ENCODE results near the gene KMO.

DNA sequence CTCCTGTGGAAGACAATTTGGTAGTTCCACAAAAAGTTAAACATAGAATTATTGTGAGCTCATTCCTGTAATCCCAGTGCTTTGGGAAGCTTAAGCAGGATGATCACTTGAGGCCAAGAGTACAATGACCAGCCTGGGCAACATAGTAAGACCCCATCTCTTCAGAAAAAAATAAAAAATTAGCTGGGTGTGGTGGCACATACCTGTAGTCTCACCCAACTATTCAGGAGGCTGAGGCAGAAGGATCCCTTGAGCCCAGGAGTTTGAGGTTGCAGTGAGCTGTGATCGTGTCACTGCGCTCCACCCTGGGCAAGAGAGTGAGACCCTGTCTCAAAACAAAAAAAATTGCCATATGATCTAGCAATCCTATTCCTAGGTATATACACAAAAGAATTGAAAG, 112.1 kb downstream of the KMO start:
- TF ChIP-seq LEF1 (IDR thresholded peaks at IDR 0.05; ENCODE audit: borderline replicate concordance): no peak
- TF ChIP-seq HDGF (IDR thresholded peaks at IDR 0.05; ENCODE audit: borderline replicate concordance): no peak
- TF ChIP-seq FOXM1 (IDR thresholded peaks at IDR 0.05; ENCODE audit: borderline replicate concordance): no peak
- no peak for TF ChIP-seq ELF4 (IDR thresholded peaks at IDR 0.05)
- TF ChIP-seq NFRKB (IDR thresholded peaks at IDR 0.05): no peak
- TF ChIP-seq SP1 (IDR thresholded peaks at IDR 0.05): no peak
- TF ChIP-seq BHLHE40 (IDR thresholded peaks at IDR 0.05; ENCODE audit: borderline replicate concordance): no peak
- TF ChIP-seq FOXK2 (IDR thresholded peaks at IDR 0.05): no peak
- no peak for TF ChIP-seq CTBP1 (IDR thresholded peaks at IDR 0.05; ENCODE audit: borderline replicate concordance)
- TF ChIP-seq ZNF384 (IDR thresholded peaks at IDR 0.05): no peak
- no peak for TF ChIP-seq SUZ12 (IDR thresholded peaks at IDR 0.05)
- no peak for TF ChIP-seq TARDBP (IDR thresholded peaks at IDR 0.05)
